Liver (tissue), 9 donors: ENCODE measurements around the gene WNT5A. TPM values are rescaled to one million over a fixed set of nuclear protein-coding genes. Genes with fewer than 3 reads are reported as not detected.

Experiments used
- DNase-seq: peaks from one replicate; pipeline ENCODE4 v3.0.0-alpha.2; 2017; ENCODE audit warnings: low spot score
- H3K27ac ChIP-seq, 2 donors: one replicate each; pipeline ENCODE4 v1.7.0; 2013; ENCODE audit warnings: inconsistent platforms in 2 of 2, low read length in 2 of 2, control low read depth in 1 of 2, low read depth in 1 of 2, mild to moderate bottlenecking in 1 of 2
- H3K27me3 ChIP-seq, 4 donors: one replicate each; pipeline versions ENCODE4 v1.6.1 to v1.7.0; 2013; ENCODE audit warnings: low read length in 3 of 4, inconsistent platforms in 1 of 4, mild to moderate bottlenecking in 1 of 4, moderate library complexity in 1 of 4; ENCODE audit not compliant: control insufficient read depth in 4 of 4, insufficient read depth in 4 of 4
- H3K36me3 ChIP-seq, 4 donors: one replicate each; pipeline versions ENCODE4 v1.6.1 to v1.7.0; 2013; ENCODE audit warnings: low read length in 3 of 4, mild to moderate bottlenecking in 3 of 4, low read depth in 1 of 4, moderate library complexity in 1 of 4; ENCODE audit not compliant: control insufficient read depth in 4 of 4, insufficient read depth in 3 of 4
- H3K4me1 ChIP-seq, 4 donors: one replicate each; pipeline versions ENCODE4 v1.6.1 to v1.7.0; 2013; ENCODE audit warnings: low read length in 3 of 4, mild to moderate bottlenecking in 3 of 4, moderate library complexity in 1 of 4; ENCODE audit not compliant: control insufficient read depth in 4 of 4, insufficient read depth in 4 of 4
- H3K4me3 ChIP-seq, 3 donors: one replicate each; pipeline versions ENCODE4 v1.6.1 to v1.7.0; 2013; ENCODE audit warnings: low read length in 3 of 3, control low read depth in 1 of 3, low read depth in 1 of 3, mild to moderate bottlenecking in 1 of 3
- H3K9ac ChIP-seq, 2 donors: one replicate each; pipeline ENCODE4 v1.7.0; 2013; ENCODE audit warnings: low read length in 2 of 2, mild to moderate bottlenecking in 2 of 2, moderate library complexity in 2 of 2, control low read depth in 1 of 2, low read depth in 1 of 2
- H3K9me3 ChIP-seq, 4 donors: one replicate each; pipeline versions ENCODE4 v1.6.1 to v1.7.0; 2013; ENCODE audit warnings: low read length in 3 of 4; ENCODE audit not compliant: control insufficient read depth in 4 of 4
- ATF3 ChIP-seq: IDR thresholded peaks from 2 replicates; pipeline ENCODE4 v1.6.1; 2016; ENCODE audit warnings: antibody characterized with exemption
- CTCF ChIP-seq: fragments of 150-350 bp; IDR thresholded peaks from 2 replicates; pipeline ENCODE4 v1.5.1; 2017; ENCODE audit warnings: improper control_type of control experiment, low read depth, low read length; ENCODE audit not compliant: missing input control
- EGR1 ChIP-seq, 2 donors: IDR thresholded peaks; 2 replicates each; pipeline ENCODE4 v1.6.1; 2016 to 2018; ENCODE audit warnings: antibody characterized with exemption in 2 of 2, low read depth in 2 of 2
- FOXA1 ChIP-seq: IDR thresholded peaks from 2 replicates; pipeline ENCODE4 v1.6.1; 2016; ENCODE audit warnings: antibody characterized with exemption
- FOXA2 ChIP-seq: IDR thresholded peaks from 2 replicates; pipeline ENCODE4 v1.6.1; 2016; ENCODE audit warnings: antibody characterized with exemption
- GABPA ChIP-seq, 2 donors: IDR thresholded peaks in 1 of 2; conservative IDR thresholded peaks in 1 of 2; 2 replicates each; pipeline ENCODE4 v1.6.1; 2016; ENCODE audit warnings: antibody characterized with exemption in 2 of 2, mild to moderate bottlenecking in 1 of 2, moderate library complexity in 1 of 2
- HNF4A ChIP-seq, 2 donors: conservative IDR thresholded peaks; 2 replicates each; pipeline ENCODE4 v1.6.1; 2016; ENCODE audit warnings: antibody characterized with exemption in 2 of 2, mild to moderate bottlenecking in 2 of 2
- HNF4G ChIP-seq: IDR thresholded peaks from 2 replicates; pipeline ENCODE4 v1.6.1; 2016; ENCODE audit warnings: antibody characterized with exemption
- JUND ChIP-seq, 2 donors: IDR thresholded peaks; 2 replicates each; pipeline ENCODE4 v1.6.1; 2016; ENCODE audit warnings: antibody characterized with exemption in 2 of 2
- MAX ChIP-seq: IDR thresholded peaks from 2 replicates; pipeline ENCODE4 v1.6.1; 2016; ENCODE audit warnings: antibody characterized with exemption
- NR2F2 ChIP-seq: IDR thresholded peaks from 2 replicates; pipeline ENCODE4 v1.6.1; 2016; ENCODE audit warnings: antibody characterized with exemption
- RAD21 ChIP-seq, 2 donors: IDR thresholded peaks; 2 replicates each; pipeline ENCODE4 v1.6.1; 2016; ENCODE audit warnings: antibody characterized with exemption in 2 of 2, mild to moderate bottlenecking in 2 of 2
- REST ChIP-seq: IDR thresholded peaks from 2 replicates; pipeline ENCODE4 v1.6.1; 2016; ENCODE audit warnings: antibody characterized with exemption, mild to moderate bottlenecking
- RXRA ChIP-seq, 2 donors: IDR thresholded peaks; 2 replicates each; pipeline ENCODE4 v1.6.1; 2017 to 2018; ENCODE audit warnings: antibody characterized with exemption in 2 of 2, mild to moderate bottlenecking in 1 of 2
- SP1 ChIP-seq: IDR thresholded peaks from 2 replicates; pipeline ENCODE4 v1.6.1; 2018; ENCODE audit warnings: antibody characterized with exemption, mild to moderate bottlenecking
- TAF1 ChIP-seq: conservative IDR thresholded peaks from 2 replicates; pipeline ENCODE4 v1.6.1; 2016; ENCODE audit warnings: antibody characterized with exemption, mild to moderate bottlenecking
- YY1 ChIP-seq: IDR thresholded peaks from 2 replicates; pipeline ENCODE4 v1.6.1; 2016; ENCODE audit warnings: antibody characterized with exemption, mild to moderate bottlenecking
- ZBTB33 ChIP-seq: IDR thresholded peaks from 2 replicates; pipeline ENCODE4 v1.6.1; 2016; ENCODE audit warnings: antibody characterized with exemption
- WGBS: extraction: QIAGEN DNeasy Blood & Tissue Kit; methylation state at CpG from one replicate; pipeline ENCODE4 v1.1.7; 2013; 5-methylcytosine and 5-hydroxymethylcytosine counted together
- polyA plus RNA-seq, 2 donors: library from polyadenylated mRNA; stranded (reverse) in 1 of 2; unstranded in 1 of 2; fragments of 200-250 nt in 1 of 2; fragments of >200 nt in 1 of 2; fragmentation: Nextera tagmentation in 1 of 2; extraction: Ambion mirVana in 1 of 2; gene quantifications; one replicate each; pipeline versions ENCODE4 v1.2.1 to v1.2.3, GENCODE V29; 2013 to 2015
- total RNA-seq, 2 donors: library from RNA; depleted of rRNA; stranded (reverse); fragments of >200 nt; gene quantifications; one replicate each; pipeline ENCODE4 v1.2.3, GENCODE V29; 2014
- donor health status: healthy.
- donor health status: healthy.
- donor health status: healthy.
- donor health status: healthy.
- donor health status: healthy.

Gene WNT5A
- total and polyA plus RNA-seq, 4 donors, result 0.18 to 1.3 (median 0.66) TPM

GRCh38 chr3:55440104-55440708 lies 46.9 kb downstream of the WNT5A start:
- H3K4me1 ChIP-seq, result peaks cover 0 to 2% (median 1%) of the 10 kb centered on the region in 4 donors
- WGBS, result 92% methylated on average over 2 of the region's 2 CpGs
- H3K4me3 ChIP-seq, result no peak overlapping the region
- no peak overlapping the region for H3K9ac ChIP-seq
- H3K9me3 ChIP-seq, result no peaks in the 10 kb centered on the region
- H3K27ac ChIP-seq, result no peak overlapping the region
- TF ChIP-seq GABPA (IDR thresholded peaks at IDR 0.05 in 1 of 2, conservative IDR thresholded peaks at IDR 0.05 in 1 of 2) (no peak), MAX (no peak), FOXA1 (no peak), FOXA2 (no peak), ATF3 (no peak), YY1 (no peak), SP1 (no peak)
- H3K27me3 ChIP-seq, result no peaks in the 10 kb centered on the region
- DNase-seq, result no peak
- H3K36me3 ChIP-seq, result no peaks in the 10 kb centered on the region

- Histone ChIP-seq H3K4me1 (no peaks in the 10 kb centered on the region), H3K9ac (no peak overlapping the region), H3K36me3 (no peaks in the 10 kb centered on the region), H3K9me3 (no peaks in the 10 kb centered on the region), H3K27me3 (no peaks in the 10 kb centered on the region), H3K27ac (no peak overlapping the region), H3K4me3 (no peak overlapping the region)
- WGBS, result 94% methylated on average over 3 of the region's 3 CpGs
- no peak for DNase-seq
- no peak for TF ChIP-seq EGR1 (IDR thresholded peaks at IDR 0.05; ENCODE audit: low read depth in 2 of 2)
- no peak for TF ChIP-seq ATF3
- no peak for TF ChIP-seq ZBTB33
- no peak for TF ChIP-seq NR2F2
- no peak for TF ChIP-seq FOXA1
- TF ChIP-seq JUND (IDR thresholded peaks at IDR 0.05), result no peak
- no peak for TF ChIP-seq MAX
- TF ChIP-seq SP1, result no peak
- TF ChIP-seq FOXA2, result no peak
- no peak for TF ChIP-seq RAD21 (IDR thresholded peaks at IDR 0.05)
- no peak for TF ChIP-seq GABPA (IDR thresholded peaks at IDR 0.05 in 1 of 2, conservative IDR thresholded peaks at IDR 0.05 in 1 of 2)
- TF ChIP-seq TAF1, result no peak
- no peak for TF ChIP-seq RXRA (IDR thresholded peaks at IDR 0.05)
- no peak for TF ChIP-seq CTCF
- TF ChIP-seq HNF4A (conservative IDR thresholded peaks at IDR 0.05), result no peak
- no peak for TF ChIP-seq HNF4G
- no peak for TF ChIP-seq REST
- no peak for TF ChIP-seq YY1
Observed at GRCh38 chr3:55439657-55440056, 47.4 kb downstream of the WNT5A start.
